SK-N-SH treated with all-trans-retinoic acid at 6 μM for 48 hours (cell line): ENCODE data around the gene ABHD6.

ENCODE experiments used
- ATAC-seq: fragments of 200-7000 bp; cut with Tn5 transposase; 3 replicates; pipeline ENCODE4 v1.9.1; 2020; ENCODE audit warnings: mild to moderate bottlenecking, moderate library complexity
- ARNTL ChIP-seq: fragments of 450-650 bp; formaldehyde crosslinking; IDR thresholded peaks from 2 replicates; pipeline ENCODE4 v1.5.0; 2020; ENCODE audit warnings: low read depth, mild to moderate bottlenecking, moderate library complexity, borderline replicate concordance
- BACH2 ChIP-seq: fragments of 250-450 bp; sonication (Bioruptor Pico); IDR thresholded peaks from 2 replicates; pipeline ENCODE4 v1.9.0; 2021; ENCODE audit warnings: mild to moderate bottlenecking, borderline replicate concordance
- CSDC2 ChIP-seq: fragments of 250-450 bp; sonication (Bioruptor Pico); IDR thresholded peaks from 2 replicates; pipeline ENCODE4 v1.5.0; 2020; ENCODE audit warnings: mild to moderate bottlenecking, moderate library complexity
- CSRNP3 ChIP-seq: fragments of 250-450 bp; sonication (Bioruptor Pico); IDR thresholded peaks from 2 replicates; pipeline ENCODE4 v1.5.1; 2021; ENCODE audit warnings: mild to moderate bottlenecking, moderate library complexity
- GLIS3 ChIP-seq: fragments of 250-450 bp; sonication (Bioruptor Pico); IDR thresholded peaks from 2 replicates; pipeline ENCODE4 v1.5.0; 2020; ENCODE audit warnings: mild to moderate bottlenecking, moderate library complexity
- OSR1 ChIP-seq: fragments of 250-450 bp; sonication (Bioruptor Pico); IDR thresholded peaks from 2 replicates; pipeline ENCODE4 v1.8.0; 2022; ENCODE audit warnings: moderate library complexity, mild to moderate bottlenecking, inconsistent platforms
- PATZ1 ChIP-seq: fragments of 250-450 bp; sonication (Bioruptor Pico); IDR thresholded peaks from 2 replicates; pipeline ENCODE4 v1.8.0; 2020; ENCODE audit warnings: mild to moderate bottlenecking, moderate library complexity, borderline replicate concordance
- POU6F1 ChIP-seq: fragments of 250-450 bp; sonication (Bioruptor Pico); IDR thresholded peaks from 2 replicates; pipeline ENCODE4 v1.8.0; 2021; ENCODE audit warnings: low read depth, mild to moderate bottlenecking, moderate library complexity, borderline replicate concordance
- RARB ChIP-seq: fragments of 250-450 bp; sonication (Bioruptor Pico); IDR thresholded peaks from 2 replicates; pipeline ENCODE4 v1.8.0; 2021; ENCODE audit warnings: mild to moderate bottlenecking, moderate library complexity
- SNAI2 ChIP-seq: fragments of 250-450 bp; sonication (Bioruptor Pico); IDR thresholded peaks from 2 replicates; pipeline ENCODE4 v1.5.0; 2020; ENCODE audit warnings: mild to moderate bottlenecking, moderate library complexity
- TCF4 ChIP-seq: fragments of 250-450 bp; sonication (Bioruptor Pico); IDR thresholded peaks from 2 replicates; pipeline ENCODE4 v1.8.0; 2021; ENCODE audit warnings: mild to moderate bottlenecking, moderate library complexity, borderline replicate concordance
- TOX ChIP-seq: fragments of 250-450 bp; sonication (Bioruptor Pico); IDR thresholded peaks from 2 replicates; pipeline ENCODE4 v1.8.0; 2021; ENCODE audit warnings: mild to moderate bottlenecking, moderate library complexity, borderline replicate concordance
- TSHZ2 ChIP-seq: fragments of 250-450 bp; sonication (Bioruptor Pico); IDR thresholded peaks from 2 replicates; pipeline ENCODE4 v1.5.0; 2020; ENCODE audit warnings: mild to moderate bottlenecking, moderate library complexity
- ZC3H10 ChIP-seq: fragments of 250-450 bp; sonication (Bioruptor Pico); IDR thresholded peaks from 2 replicates; pipeline ENCODE4 v1.5.1; 2021; ENCODE audit warnings: mild to moderate bottlenecking, moderate library complexity
- ZFP3 ChIP-seq: fragments of 250-450 bp; sonication (Bioruptor Pico); IDR thresholded peaks from 2 replicates; pipeline ENCODE4 v1.5.0; 2020; ENCODE audit warnings: mild to moderate bottlenecking, moderate library complexity
- ZFP30 ChIP-seq: fragments of 450-650 bp; formaldehyde crosslinking; IDR thresholded peaks from 2 replicates; pipeline ENCODE4 v1.5.0; 2022; ENCODE audit warnings: mild to moderate bottlenecking, moderate library complexity
- ZNF565 ChIP-seq: fragments of 450-650 bp; formaldehyde crosslinking; conservative IDR thresholded peaks from 2 replicates; pipeline ENCODE4 v1.5.0; 2020; ENCODE audit warnings: low read depth, mild to moderate bottlenecking, moderate library complexity
- ZNF70 ChIP-seq: fragments of 450-650 bp; formaldehyde crosslinking; IDR thresholded peaks from 2 replicates; pipeline ENCODE4 v1.5.0; 2020; ENCODE audit warnings: mild to moderate bottlenecking, moderate library complexity
- ZNF8 ChIP-seq: fragments of 450-650 bp; formaldehyde crosslinking; IDR thresholded peaks from 2 replicates; pipeline ENCODE4 v1.5.0; 2020; ENCODE audit warnings: mild to moderate bottlenecking, moderate library complexity

Gene ABHD6

GRCh38 chr3:58324391-58325390, 87.1 kb downstream of the ABHD6 start:
- ATAC-seq, result no peak
- TF ChIP-seq ZNF70 (CRISPR knock-in tag) (no peak), BACH2 (CRISPR knock-in tag) (no peak), ARNTL (CRISPR knock-in tag) (no peak), ZNF565 (CRISPR knock-in tag) (no peak), CSRNP3 (CRISPR knock-in tag) (no peak), ZFP30 (no peak), ZC3H10 (no peak), POU6F1 (CRISPR knock-in tag) (no peak), ZNF8 (CRISPR knock-in tag) (no peak), TOX (CRISPR knock-in tag) (no peak), PATZ1 (CRISPR knock-in tag) (no peak), ZFP3 (CRISPR knock-in tag) (no peak), SNAI2 (CRISPR knock-in tag) (no peak), RARB (CRISPR knock-in tag) (no peak), CSDC2 (CRISPR knock-in tag) (no peak)

GRCh38 chr3:58325525-58325992, 88.0 kb downstream of the ABHD6 start:
- no peak for ATAC-seq
- TF ChIP-seq PATZ1 (CRISPR knock-in tag) (no peak), ARNTL (CRISPR knock-in tag) (no peak), ZC3H10 (no peak), CSRNP3 (CRISPR knock-in tag) (no peak), ZNF565 (CRISPR knock-in tag) (no peak), POU6F1 (CRISPR knock-in tag) (no peak)

- no peak for ATAC-seq
- TF ChIP-seq GLIS3 (CRISPR knock-in tag) (no peak), TOX (CRISPR knock-in tag) (no peak), CSRNP3 (CRISPR knock-in tag) (no peak), ZC3H10 (no peak), OSR1 (CRISPR knock-in tag) (no peak), ZNF8 (CRISPR knock-in tag) (no peak), BACH2 (CRISPR knock-in tag) (no peak), TCF4 (CRISPR knock-in tag) (no peak), ZNF70 (CRISPR knock-in tag) (no peak), TSHZ2 (CRISPR knock-in tag) (no peak), ZFP3 (CRISPR knock-in tag) (no peak)
These were observed 88.8 kb downstream of the ABHD6 start for GRCh38 chr3:58326267-58326900.
